Hepatic stellate cell (primary cell): ENCODE results near the gene TMEM255B.

Experiments
- DNase-seq: peaks from one replicate; pipeline ENCODE4 v3.0.0; 2011; ENCODE audit warnings: low spot score

The TMEM255B gene

DNA sequence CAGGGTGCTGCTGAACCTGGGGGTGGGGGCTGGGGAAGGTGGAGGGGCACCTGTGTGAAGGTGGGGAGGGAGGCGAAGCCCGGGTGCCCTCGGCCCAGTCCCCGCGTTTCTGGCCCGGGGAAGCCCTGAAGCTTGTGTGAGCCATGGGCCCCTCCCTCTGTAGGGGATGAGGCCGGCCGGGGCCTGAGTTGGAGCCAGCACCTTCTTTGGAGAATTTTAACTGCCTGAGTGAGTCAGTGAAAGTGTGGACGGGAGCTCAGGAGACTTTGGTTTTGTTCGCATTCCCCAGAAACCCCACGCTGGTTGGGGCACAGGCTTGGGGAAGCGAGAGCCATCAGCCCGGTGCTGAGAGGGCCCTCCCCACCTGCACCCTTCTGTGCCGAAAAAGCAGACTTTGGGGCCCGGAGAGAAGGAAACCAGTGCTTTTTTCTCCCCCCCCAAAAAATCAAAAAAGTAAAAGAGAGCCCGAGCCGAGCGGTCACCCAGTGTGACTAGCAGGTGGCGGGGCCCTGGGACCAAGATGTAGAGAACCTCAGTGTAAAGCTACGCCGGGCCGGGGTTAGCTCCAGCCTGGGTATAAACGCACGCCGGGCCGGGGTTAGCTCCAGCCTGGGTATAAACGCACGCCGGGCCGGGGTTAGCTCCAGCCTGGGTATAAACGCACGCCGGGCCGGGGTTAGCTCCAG is 45.1 kb downstream of the TMEM255B start:
- DNase-seq, result no peak

DNA sequence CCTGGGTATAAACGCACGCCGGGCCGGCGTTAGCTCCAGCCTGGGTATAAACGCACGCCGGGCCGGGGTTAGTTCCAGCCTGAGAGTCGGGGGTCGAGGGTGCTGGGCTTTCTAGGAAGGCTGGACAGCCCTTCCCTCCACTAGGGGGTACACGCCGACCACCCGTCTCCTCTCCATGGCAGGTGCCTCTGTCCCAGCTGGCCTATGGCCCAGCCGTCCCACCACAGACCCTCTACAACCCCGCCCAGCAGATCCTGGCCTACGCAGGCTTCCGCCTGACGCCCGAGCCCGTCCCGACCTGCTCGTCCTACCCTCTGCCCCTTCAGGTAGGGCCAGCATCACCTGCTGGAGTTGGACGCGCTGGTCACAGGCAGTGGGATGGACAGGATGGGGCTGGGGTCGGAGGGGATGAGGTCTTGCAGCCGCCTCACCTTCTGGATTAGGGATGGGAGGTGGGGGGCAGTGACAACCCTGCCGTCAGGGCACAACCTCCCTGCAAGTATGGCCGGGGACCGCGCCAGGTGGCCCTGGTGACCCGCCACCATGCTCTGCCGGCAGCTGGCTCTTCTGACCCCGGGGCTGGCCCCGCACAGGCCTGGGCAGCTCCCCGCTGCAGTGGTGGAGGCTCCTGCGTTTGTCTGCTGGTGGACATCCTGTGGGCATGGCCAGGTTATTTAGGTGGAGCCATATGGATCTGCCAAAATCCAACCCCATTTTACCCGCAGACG is 45.8 kb downstream of the TMEM255B start:
- no peak for DNase-seq

- no peak for DNase-seq
These were observed 46.5 kb downstream of the TMEM255B start for GRCh38 chr13:113805431-113806103.

GRCh38 chr13:113806104-113806471 is 47.1 kb downstream of the TMEM255B start:
- DNase-seq, result no peak

DNA sequence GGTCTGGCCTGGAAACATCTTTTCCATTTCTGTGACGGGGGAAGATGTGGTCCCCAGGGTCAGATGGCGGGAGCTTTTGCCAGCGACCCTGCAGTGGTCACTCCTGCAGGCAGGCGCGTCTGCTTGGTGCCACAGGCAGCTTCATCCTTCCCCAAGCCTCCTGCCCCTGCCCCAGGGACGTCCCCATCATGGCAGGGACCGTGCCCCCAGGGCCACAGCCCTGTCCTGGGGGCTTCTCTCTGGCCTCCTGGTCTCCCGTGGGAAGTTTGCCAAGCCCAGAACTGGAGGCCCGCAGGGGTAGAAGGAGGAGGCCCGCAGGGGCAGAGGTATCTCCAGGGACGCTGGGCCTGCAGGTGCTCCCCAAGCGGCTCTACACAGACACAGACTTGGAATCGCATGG is 47.5 kb downstream of the TMEM255B start:
- no peak for DNase-seq

DNA sequence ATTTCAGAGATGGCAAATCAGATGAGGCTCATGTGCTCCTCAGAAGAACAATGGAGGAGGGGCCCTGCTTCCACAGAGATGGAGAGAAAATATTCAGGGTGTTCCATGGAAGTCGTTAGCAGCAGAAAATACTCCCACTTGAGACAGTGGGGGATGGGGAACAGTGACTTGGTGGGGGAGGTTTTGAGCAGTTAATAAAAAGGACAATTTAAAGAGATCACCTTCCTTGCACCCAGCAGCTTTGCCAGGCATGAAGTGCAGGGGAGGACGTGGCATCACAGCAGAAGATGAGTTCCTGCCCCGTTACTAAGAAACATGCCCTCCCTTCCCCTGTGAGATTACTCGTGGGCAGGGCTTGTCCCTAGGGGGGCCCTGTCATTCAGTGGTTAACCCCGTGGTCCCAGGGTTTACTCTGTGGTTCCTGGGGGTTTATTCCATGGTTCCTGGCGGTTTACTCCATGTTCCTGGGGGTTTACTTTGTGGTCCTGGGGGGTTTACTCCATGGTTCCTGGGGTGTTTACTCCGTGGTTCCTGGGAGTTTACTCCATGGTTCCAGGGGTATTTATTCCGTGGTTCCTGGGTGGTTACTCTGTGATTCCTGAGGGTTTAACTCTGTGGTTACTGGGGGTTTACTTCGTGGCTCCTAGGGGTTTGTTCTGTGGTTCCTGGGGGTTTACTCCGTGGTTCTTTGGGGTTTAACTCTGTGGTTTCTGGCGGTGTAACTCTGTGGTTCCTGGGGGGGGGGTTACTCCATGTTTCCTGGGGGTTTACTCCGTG is 49.2 kb downstream of the TMEM255B start:
- DNase-seq, result no peak

GRCh38 chr13:113809934-113810333 is 50.9 kb downstream of the TMEM255B start:
- DNase-seq, result no peak

DNA sequence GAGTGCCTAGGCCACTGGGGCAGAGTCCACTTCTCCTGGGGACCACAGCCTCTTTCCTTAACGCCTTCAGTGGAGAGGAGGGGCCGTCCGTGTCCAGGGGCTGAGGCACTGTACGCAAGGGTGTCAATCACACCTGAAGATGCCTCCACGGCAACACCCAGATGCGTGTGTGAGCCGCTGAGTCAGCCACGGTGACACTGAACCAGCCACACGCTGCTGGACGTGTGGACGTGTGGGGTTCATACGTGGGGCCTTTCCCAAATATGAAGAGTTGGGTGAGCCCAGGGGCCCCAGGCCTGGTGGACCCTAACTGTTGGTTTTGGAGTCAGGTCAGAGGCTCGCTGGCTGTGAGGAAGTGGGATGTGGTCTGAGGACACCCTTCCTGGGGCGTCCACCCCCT is 51.6 kb downstream of the TMEM255B start:
- no peak for DNase-seq

DNA sequence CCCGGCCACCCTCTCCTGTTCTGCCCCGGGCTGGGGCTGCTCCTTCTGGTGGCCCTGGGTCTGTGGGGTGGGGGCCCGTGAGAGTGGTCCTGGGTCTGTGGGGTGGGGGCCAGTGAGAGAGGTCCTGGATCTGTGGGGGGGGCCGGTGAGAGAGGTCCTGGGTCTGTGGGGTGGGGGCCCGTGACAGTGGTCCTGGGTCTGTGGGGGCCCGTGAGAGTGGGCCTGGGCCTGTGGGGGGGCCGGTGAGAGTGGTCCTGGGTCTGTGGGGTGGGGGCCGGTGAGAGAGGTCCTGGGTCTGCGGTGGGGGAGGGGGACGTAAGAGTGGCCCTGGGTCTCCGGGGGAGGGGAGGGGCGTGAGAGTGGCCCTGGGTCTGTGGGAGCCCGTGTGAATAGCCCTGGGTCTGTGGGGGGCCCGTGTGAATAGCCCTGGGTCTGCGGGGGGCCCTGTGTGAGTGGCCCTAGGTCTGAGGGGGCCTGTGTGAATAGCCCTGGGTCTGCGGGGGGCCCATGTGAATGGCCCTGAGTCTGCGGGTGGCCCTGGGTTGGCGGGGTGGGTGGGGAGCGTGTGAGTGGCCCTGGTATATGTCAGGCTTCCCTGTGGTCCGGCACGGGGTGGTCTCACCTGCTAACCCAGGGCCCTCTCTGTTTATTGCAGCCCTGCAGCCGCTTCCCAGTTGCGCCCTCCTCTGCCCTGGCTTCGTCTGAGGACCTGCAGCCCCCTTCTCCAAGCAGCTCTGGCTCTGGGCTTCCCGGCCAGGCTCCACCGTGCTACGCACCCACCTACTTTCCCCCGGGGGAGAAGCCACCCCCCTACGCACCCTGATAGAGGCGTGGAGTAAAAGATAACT is 52.3 kb downstream of the TMEM255B start:
- DNase-seq, result no peak

DNA sequence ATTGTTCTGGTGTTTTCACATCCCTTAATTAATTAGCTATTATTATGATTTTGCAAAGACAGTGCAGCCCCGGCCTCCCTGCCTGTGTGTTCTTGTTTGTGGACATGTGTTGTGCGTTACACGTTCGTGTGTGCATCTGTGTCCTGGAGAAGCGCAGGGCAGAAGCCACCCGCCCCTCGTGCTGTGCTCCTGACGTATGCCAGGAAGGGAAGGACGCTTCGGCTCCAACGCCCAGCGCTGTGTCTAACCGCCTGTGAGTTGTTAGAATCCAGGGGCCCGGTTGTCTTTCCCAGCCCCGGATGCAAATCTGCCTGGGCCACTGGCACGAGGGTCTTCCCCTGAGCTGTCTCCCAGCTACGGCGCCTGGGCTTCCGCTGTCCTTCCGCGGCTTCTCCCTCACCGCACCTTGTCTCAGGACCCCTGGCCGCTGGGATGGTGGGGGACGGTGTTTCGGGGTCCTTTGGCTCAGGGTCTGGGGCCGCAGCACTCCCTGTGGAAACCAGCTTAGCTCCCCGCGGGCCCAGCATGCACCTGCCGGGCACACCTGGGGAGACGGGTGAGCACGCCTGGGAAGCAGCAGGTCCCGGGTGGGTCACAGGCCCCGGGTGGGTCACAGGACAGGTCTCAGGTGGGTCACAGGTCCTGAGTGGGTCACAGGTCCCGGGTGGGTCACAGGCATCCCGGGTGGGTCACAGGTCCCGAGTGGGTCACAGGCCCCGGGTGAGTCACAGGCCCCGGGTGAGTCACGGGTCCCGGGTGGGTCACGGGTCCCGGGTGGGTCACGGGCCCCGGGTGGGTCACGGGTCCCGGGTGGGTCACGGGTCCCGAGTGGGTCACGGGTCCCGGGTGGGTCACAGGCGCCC is 53.4 kb downstream of the TMEM255B start:
- no peak for DNase-seq

GRCh38 chr13:113813070-113813748 is 54.2 kb downstream of the TMEM255B start:
- DNase-seq, result no peak

DNA sequence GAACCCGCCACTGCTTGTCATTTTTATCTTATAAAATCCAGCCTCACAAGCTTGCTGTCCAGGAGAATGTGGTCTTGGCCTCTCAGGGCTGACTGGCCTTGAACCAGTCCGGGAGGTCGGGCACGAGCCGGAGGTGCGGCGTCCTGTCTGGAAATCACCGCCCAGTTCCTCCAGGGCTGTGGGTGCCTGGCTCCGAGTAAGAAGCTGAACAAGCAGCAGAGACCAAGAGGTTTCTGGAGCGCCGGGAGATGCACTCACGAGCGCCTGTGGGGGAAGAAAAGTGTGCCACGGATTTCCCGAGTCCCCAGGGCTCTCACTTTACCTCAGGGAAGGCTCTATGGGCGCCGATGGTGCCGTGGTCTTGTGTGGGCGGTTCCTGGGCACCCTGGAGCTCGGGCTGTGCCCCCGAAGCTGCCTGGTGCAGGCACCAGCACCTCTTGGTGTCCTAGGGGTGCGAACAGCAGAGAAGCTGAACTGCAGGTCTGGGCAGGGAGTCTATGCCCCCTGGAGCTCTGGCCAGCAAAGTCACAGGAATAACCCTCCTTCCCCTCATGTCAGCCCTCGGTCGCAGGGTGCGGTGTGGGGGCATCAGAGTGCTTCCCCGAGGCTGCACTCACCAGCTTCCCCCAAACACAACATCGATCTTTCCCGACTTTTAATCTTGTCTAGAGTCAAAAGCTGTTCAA is 54.9 kb downstream of the TMEM255B start:
- DNase-seq, result no peak

- peak; percentile 86 for DNase-seq
These were observed 55.4 kb downstream of the TMEM255B start for GRCh38 chr13:113814435-113814821.

DNA sequence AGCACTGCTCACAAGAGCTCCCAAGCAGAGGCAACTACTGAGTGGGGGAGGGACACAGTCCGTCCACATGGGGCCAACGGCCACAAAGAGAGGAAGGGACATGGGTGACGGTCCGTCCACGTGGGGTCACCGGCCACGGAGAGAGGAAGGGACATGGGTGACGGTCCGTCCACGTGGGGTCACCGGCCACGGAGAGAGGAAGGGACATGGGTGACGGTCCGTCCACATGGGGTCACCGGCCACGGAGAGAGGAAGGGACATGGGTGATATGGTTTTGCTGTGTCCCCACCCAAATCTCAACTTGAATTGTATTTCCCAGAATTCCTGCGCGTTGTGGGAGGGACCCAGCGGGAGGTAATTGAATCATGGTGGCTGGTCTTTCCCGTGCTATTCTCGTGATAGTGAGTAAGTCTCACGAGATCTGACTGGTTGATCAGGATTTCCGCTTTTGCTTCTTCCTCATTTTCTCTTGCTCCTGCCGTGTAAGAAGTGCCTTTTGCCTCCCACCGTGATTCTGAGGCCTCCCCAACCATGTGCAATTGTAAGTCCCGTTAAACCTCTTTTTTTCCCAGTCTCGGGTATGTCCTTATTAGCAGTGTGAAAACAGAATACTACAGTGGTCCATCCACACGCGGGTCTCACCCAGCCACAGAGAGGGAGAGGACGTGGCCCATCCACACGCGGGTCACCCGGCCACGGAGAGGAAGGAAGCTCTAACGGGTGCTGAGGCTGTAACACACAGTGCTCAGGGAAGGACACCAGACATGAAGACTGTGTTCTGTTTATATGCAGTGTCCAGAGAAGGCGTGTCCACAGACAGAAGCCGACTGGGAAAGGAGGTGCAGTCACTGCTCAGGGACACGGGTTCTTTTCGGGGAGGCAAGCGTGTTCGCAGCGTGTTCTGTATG is 56.4 kb downstream of the TMEM255B start:
- no peak for DNase-seq

DNA sequence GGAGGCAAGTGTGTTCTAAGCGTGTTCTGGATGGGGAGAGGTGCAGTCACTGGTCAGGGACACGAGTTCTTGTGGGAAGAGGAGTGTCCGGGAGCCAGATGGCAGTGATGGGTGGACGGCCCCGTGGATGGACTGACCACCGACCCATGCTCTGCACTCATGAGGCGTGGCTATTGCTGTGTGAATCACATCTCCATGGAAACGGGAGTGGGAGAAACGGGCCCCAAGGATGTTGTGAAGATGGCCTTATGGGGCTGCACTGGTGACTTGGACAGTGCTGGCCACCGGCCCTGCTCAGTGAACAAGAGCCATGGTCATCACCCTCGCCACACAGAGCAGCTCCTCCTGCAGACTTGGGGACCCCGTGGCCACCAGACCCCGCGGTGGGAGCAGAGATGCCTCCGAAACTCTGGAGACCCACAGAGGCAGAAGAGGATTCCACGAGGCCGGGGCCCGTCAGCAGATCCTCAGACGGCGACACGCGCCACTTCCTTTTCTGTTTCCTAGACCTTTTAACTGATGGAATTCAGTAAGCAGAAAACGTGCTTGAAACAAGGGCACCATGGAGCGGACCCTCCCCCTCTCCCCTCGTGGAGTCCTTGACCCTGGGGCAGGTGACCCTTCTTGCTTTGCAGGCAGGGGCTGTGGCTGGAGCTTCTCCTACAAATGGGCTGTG is 57.4 kb downstream of the TMEM255B start:
- no peak for DNase-seq

DNA sequence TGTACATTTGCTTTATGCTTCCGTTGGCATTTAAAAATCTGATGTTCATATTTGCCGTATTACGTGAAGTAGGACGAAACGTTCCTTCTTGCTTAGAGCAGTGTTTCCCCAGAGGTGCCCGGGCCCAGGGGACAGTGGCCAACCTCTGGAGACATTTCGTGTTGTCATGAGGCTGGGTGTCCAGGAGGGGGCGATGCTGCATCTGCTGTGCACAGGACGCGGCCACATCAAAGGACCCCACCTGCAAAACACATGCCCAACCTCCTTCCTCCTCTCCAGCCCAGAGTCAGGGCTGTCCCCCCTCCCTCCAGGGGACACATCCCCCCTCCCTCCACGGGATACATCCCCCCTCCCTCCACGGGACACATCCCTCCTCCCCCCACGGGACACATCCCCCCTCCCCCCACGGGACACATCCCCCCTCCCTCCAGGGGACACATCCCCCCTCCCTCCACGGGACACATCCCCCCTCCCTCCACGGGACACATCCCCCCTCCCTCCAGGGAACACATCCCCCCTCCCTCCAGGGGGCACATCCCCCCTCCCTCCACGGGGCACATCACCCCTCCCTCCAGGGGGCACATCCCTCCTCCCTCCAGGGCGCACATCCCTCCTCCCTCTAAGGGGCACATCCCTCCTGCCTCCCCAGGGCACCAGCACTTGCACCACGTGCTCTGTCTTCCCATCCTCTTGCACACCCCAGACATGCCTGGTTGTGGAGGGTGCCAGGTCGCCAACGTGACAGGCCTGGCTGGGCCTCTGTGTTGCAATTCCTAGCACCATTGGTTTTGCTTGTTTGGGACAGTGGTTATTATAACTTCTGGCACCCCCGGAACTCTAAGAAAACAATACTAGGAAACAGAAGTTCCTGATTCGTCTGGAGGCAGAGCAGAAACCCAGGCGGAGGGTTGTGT is 58.2 kb downstream of the TMEM255B start:
- peak; percentile 78 for DNase-seq
